CD14-positive monocyte (primary cell): Measurements from ENCODE around the gene CERK. TPM values are rescaled to one million over a fixed set of nuclear protein-coding genes. Genes with fewer than 3 reads are reported as not detected.

Experiments
- DNase-seq, 3 donors: peaks; one replicate each; pipeline ENCODE4 v3.0.0-alpha.2; 2011 to 2022
- H2AFZ ChIP-seq: 2 replicates; pipeline ENCODE4 v1.6.0; 2012; ENCODE audit warnings: mild to moderate bottlenecking, low read depth, low read length, inconsistent platforms; ENCODE audit not compliant: insufficient read depth, poor library complexity, severe bottlenecking
- H3K27ac ChIP-seq, 2 donors: 1 replicate in 1 of 2; 2 replicates in 1 of 2; pipeline ENCODE4 v1.5.1; 2012 to 2013; ENCODE audit warnings: low read length in 2 of 2, control low read depth in 1 of 2, inconsistent platforms in 1 of 2, low read depth in 1 of 2, mild to moderate bottlenecking in 1 of 2
- H3K27me3 ChIP-seq, 2 donors: one replicate each; pipeline versions ENCODE4 v1.6.0 to v1.6.1; 2011 to 2013; ENCODE audit warnings: low read length in 2 of 2; ENCODE audit not compliant: control insufficient read depth in 2 of 2, insufficient read depth in 2 of 2
- H3K36me3 ChIP-seq, 2 donors: replicated peaks in 1 of 2; 1 replicate in 1 of 2; 2 replicates in 1 of 2; pipeline versions ENCODE4 v1.5.1 to v1.6.1; 2012 to 2013; ENCODE audit warnings: low read length in 2 of 2, control low read depth in 1 of 2, inconsistent platforms in 1 of 2, mild to moderate bottlenecking in 1 of 2; ENCODE audit not compliant: insufficient read depth in 2 of 2, control insufficient read depth in 1 of 2
- H3K4me1 ChIP-seq, 2 donors: 1 replicate in 1 of 2; 2 replicates in 1 of 2; pipeline versions ENCODE4 v1.5.1 to v1.6.1; 2012 to 2013; ENCODE audit warnings: low read length in 2 of 2, control low read depth in 1 of 2, inconsistent platforms in 1 of 2, mild to moderate bottlenecking in 1 of 2, moderate library complexity in 1 of 2; ENCODE audit not compliant: insufficient read depth in 2 of 2, control insufficient read depth in 1 of 2
- H3K4me2 ChIP-seq: replicated peaks from 2 replicates; pipeline ENCODE3; 2012; ENCODE audit warnings: low read length, moderate library complexity, mild to moderate bottlenecking; ENCODE audit not compliant: poor library complexity, severe bottlenecking; ENCODE audit errors: extremely low read depth
- H3K4me3 ChIP-seq, 3 experiments: fragments of 200-600 bp in 1 of 3; sonication (generic) in 1 of 3; replicated peaks in 1 of 3; 1 replicate in 2 of 3; 2 replicates in 1 of 3; pipeline ENCODE4 v1.5.1; 2011 to 2013; ENCODE audit warnings: low read length in 3 of 3, mild to moderate bottlenecking in 3 of 3, control low read depth in 2 of 3, low read depth in 2 of 3, inconsistent platforms in 1 of 3, moderate library complexity in 1 of 3
- H3K79me2 ChIP-seq: 2 replicates; pipeline ENCODE4 v1.6.0; 2012; ENCODE audit warnings: mild to moderate bottlenecking, control low read depth, inconsistent platforms, low read length, moderate library complexity; ENCODE audit not compliant: insufficient read depth
- H3K9ac ChIP-seq: 2 replicates; pipeline ENCODE4 v1.6.0; 2017; ENCODE audit warnings: low read length, mild to moderate bottlenecking; ENCODE audit not compliant: insufficient read depth, poor library complexity, severe bottlenecking
- H3K9me3 ChIP-seq, 2 donors: replicated peaks in 1 of 2; 1 replicate in 1 of 2; 2 replicates in 1 of 2; pipeline versions ENCODE4 v1.5.1 to v1.6.1; 2012 to 2013; ENCODE audit warnings: low read length in 2 of 2, control low read depth in 1 of 2; ENCODE audit not compliant: control insufficient read depth in 1 of 2, insufficient read depth in 1 of 2
- H4K20me1 ChIP-seq: 2 replicates; pipeline ENCODE4 v1.6.0; 2012; ENCODE audit warnings: mild to moderate bottlenecking, low read length, control low read depth, moderate library complexity; ENCODE audit not compliant: insufficient read depth
- H3K27ac Mint-ChIP-seq, 7 donors: one replicate each; pipeline ENCODE4 v1.8.0; 2020; ENCODE audit warnings: mild to moderate bottlenecking in 7 of 7, mixed read lengths in 7 of 7, moderate library complexity in 6 of 7, inconsistent platforms in 2 of 7
- H3K27me3 Mint-ChIP-seq, 3 donors: one replicate each; pipeline ENCODE4 v1.8.0; 2021 to 2022; ENCODE audit warnings: low read depth in 3 of 3, mild to moderate bottlenecking in 3 of 3, mixed read lengths in 3 of 3, moderate library complexity in 3 of 3, inconsistent platforms in 1 of 3
- H3K36me3 Mint-ChIP-seq, 2 donors: one replicate each; pipeline ENCODE4 v1.8.0; 2020; ENCODE audit warnings: mixed read lengths in 2 of 2, inconsistent platforms in 1 of 2, mild to moderate bottlenecking in 1 of 2
- H3K4me1 Mint-ChIP-seq: one replicate; pipeline ENCODE4 v1.8.0; 2020; ENCODE audit warnings: mild to moderate bottlenecking, mixed read lengths
- H3K4me3 Mint-ChIP-seq, 2 donors: one replicate each; pipeline ENCODE4 v1.8.0; 2020; ENCODE audit warnings: mild to moderate bottlenecking in 2 of 2, mixed read lengths in 2 of 2, moderate library complexity in 1 of 2
- H3K9me3 Mint-ChIP-seq, 7 donors: one replicate each; pipeline ENCODE4 v1.8.0; 2020 to 2022; ENCODE audit warnings: mixed read lengths in 7 of 7, mild to moderate bottlenecking in 6 of 7, moderate library complexity in 6 of 7, inconsistent platforms in 2 of 7
- WGBS: methylation state at CpG from one replicate; pipeline ENCODE4 v1.1.5; 2013; ENCODE audit warnings: missing lambda C conversion rate; ENCODE audit not compliant: insufficient coverage; 5-methylcytosine and 5-hydroxymethylcytosine counted together
- intact Hi-C, 2 donors: fragments of 100-400 bp; cut with micrococcal nuclease; formaldehyde crosslinking; loops; one replicate each; pipeline versions ENCODE4 v1.15.0 to v1.15.1; 2023
- polyA plus RNA-seq, 3 donors: library from polyadenylated mRNA; depleted of rRNA in 1 of 3; unstranded in 2 of 3; stranded (reverse) in 1 of 3; fragments of 300-500 nt in 2 of 3; fragments of >200 nt in 1 of 3; fragmentation: Illumina TruSeq in 2 of 3; gene quantifications; 1 replicate in 2 of 3; 2 replicates in 1 of 3; pipeline ENCODE4 v1.2.3, GENCODE V29; 2012 to 2021
- TF ChIP-seq, protein P1 (sequence below): fragments of 200-600 bp; IDR thresholded peaks from one replicate; pipeline ENCODE4 v1.8.0; 2022; ENCODE audit warnings: antibody characterized with exemption, mild to moderate bottlenecking

Gene CERK
- polyA plus RNA-seq, 3 donors, result 22.4 to 40.2 (median 24.5) TPM

DNA sequence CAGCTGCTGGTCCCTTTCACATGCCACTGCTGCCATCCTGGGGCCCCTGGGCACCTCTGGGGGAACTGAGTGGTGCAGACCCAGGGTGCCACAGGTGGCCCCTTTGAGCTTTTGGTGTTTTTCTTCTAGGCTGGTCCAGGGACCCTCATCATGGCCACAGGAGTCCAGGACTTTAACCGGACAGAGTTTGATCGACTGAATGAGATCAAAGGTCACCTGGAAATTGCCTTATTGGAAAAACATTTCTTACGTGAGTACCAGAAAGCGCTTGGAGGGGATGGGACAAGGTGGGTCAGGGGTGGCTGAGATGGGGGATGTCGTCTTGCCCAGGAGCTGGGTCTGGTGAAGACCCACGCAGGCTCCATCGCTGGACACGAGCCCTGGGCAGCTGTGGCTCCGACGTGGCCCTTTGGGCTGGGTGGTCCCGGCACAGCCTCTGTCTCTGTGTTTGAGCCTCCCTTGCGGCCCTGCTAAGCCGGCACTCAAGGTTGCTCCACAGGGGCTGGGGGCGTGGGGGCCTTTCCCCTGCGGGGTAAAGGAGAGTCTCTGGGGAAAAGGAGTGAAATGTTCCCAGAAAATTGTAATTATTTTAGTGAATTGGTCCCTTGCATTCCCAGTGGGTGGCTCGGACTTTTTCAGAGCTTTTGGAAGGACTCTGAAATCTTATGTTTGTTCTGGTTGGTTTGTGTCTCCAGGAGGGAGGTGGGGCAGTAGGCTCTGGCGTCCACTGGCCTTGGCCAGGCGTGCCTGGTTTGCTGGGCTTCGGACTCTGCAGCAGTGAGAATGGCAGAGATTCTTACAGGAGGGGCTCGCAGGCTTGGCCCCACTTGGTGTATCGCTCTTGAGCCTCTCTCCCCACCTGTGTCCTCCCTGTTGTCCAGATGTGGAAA lies 100.1 kb downstream of the CERK start:
- H2AFZ ChIP-seq, result no peak overlapping the region
- no peaks in the 10 kb centered on the region for H3K27me3 ChIP-seq
- peaks cover 93% of the 10 kb centered on the region for H4K20me1 ChIP-seq
- Mint-ChIP-seq H3K27me3 (no peaks in the 10 kb centered on the region), H3K36me3 (peaks cover 58 to 80% of the 10 kb centered on the region in 2 donors), H3K4me1 (no peaks in the 10 kb centered on the region), H3K4me3 (no peak overlapping the region), H3K9me3 (peaks cover 0 to 3% (median 0%) of the 10 kb centered on the region in 7 donors), H3K27ac (peak overlapping the region in 4 of 7 donors; percentile 15 to 69 (median 51))
- 97% methylated on average over 17 of the region's 21 CpGs for WGBS
- TF ChIP-seq, protein P1, sequence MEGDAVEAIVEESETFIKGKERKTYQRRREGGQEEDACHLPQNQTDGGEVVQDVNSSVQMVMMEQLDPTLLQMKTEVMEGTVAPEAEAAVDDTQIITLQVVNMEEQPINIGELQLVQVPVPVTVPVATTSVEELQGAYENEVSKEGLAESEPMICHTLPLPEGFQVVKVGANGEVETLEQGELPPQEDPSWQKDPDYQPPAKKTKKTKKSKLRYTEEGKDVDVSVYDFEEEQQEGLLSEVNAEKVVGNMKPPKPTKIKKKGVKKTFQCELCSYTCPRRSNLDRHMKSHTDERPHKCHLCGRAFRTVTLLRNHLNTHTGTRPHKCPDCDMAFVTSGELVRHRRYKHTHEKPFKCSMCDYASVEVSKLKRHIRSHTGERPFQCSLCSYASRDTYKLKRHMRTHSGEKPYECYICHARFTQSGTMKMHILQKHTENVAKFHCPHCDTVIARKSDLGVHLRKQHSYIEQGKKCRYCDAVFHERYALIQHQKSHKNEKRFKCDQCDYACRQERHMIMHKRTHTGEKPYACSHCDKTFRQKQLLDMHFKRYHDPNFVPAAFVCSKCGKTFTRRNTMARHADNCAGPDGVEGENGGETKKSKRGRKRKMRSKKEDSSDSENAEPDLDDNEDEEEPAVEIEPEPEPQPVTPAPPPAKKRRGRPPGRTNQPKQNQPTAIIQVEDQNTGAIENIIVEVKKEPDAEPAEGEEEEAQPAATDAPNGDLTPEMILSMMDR, result no peak
- no peaks in the 10 kb centered on the region for H3K9me3 ChIP-seq
- no peaks in the 10 kb centered on the region for H3K4me1 ChIP-seq
- H3K79me2 ChIP-seq, result peaks cover 45% of the 10 kb centered on the region
- no peak overlapping the region for H3K4me2 ChIP-seq
- H3K4me3 ChIP-seq, result no peak overlapping the region
- intact Hi-C loops, result no loop called here
- peaks cover 41 to 78% of the 10 kb centered on the region in 2 donors for H3K36me3 ChIP-seq
- H3K27ac ChIP-seq, result no peak overlapping the region
- H3K9ac ChIP-seq, result no peak overlapping the region
- no peak for DNase-seq

DNA sequence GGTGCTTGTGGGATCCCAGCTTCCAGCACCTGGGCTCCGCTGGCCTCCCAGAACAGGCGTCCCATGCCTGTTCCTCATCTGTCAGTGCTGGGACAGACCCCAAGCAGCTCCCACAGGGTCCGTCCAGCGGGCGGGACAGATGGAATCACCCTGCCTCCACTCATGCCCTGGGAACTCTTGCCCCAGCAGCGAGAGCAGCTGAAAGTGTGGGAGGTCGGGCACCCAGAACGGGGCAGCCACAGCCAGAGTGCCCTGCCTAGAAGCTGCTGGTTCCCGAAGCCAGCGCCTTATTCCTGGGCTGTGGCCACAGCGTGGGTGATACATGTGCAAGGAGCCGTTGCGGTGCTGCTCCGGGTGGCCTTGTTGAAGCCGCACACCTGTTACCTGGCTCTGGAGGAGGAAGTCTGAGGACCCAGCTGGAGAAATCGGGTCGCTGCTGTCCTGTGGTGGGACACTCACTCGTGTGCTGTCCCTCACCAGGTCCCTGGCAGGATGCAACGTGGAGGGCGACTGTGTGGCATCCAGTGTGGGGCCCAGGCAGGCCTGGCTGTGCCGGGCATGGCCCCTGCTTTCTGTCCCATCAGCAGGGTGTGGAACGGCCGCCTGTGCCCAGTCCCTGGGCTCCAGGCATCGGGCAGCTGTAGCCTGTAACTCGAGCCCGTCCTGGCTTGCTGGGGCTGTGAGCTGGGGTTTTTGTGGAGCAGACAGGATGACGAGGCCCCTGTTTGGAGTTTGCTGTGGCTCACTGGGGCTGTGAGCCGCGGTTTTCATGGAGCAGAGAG lies 101.6 kb downstream of the CERK start:
- no peaks in the 10 kb centered on the region for H3K4me1 ChIP-seq
- WGBS, result 95% methylated on average over 27 of the region's 29 CpGs

More for the DNA sequence above, 101.6 kb downstream of the CERK start:
- no peak for DNase-seq
- Histone ChIP-seq H3K36me3 (peaks cover 50 to 75% of the 10 kb centered on the region in 2 donors), H3K9me3 (no peaks in the 10 kb centered on the region), H3K4me2 (no peak overlapping the region), H3K9ac (no peak overlapping the region), H2AFZ (no peak overlapping the region), H3K27me3 (no peaks in the 10 kb centered on the region), H3K4me3 (no peak overlapping the region), H4K20me1 (peaks cover 90% of the 10 kb centered on the region), H3K27ac (no peak overlapping the region), H3K79me2 (peaks cover 36% of the 10 kb centered on the region)
- Mint-ChIP-seq H3K36me3 (peaks cover 47 to 72% of the 10 kb centered on the region in 2 donors), H3K9me3 (no peaks in the 10 kb centered on the region), H3K4me1 (no peaks in the 10 kb centered on the region), H3K4me3 (no peak overlapping the region), H3K27me3 (no peaks in the 10 kb centered on the region), H3K27ac (peak overlapping the region in 1 of 7 donors; percentile 46)
- TF ChIP-seq, protein P1, result no peak
- intact Hi-C loops, result no loop called here
